ENCODE data around the gene ZBTB16. TPM values are rescaled to one million over a fixed set of nuclear protein-coding genes. Genes with fewer than 3 reads are reported as not detected.

ZBTB16 gene
- total and polyA plus RNA-seq, 2 of the 4 experiments (the other 2 are of a cell fraction) = not detected

DNA sequence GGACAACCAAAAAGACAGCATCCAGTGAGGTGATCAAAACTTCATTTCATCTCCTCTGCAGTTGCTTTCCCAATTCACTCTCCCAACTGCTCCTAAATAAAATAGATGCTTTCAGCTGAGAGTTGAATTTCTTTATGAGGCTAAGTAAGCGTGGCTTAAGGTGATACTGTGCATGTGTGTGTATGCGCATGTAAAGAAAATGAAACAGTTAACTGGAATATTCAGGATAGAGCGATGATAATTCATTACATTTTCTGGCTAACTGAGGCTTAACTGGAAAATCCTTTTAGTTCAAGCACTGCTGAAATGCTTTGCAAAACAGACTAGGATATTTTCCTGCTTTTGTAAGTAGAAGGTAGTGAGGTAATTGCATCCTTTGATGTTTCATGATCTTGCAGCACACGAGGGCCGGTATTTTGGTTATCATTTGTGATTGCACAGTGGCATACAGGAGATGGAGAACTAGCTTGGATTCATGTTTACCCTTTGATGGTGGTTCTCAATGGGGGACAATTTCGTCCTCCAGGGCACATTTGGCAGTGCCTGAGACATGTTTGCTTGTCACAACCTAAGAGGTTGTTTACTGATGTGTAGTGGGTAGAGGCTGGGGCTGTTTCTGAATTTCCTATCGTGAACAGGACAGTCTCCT lies 71.2 kb downstream of the ZBTB16 start:
- H2BK120ac ChIP-seq (ENCODE audit: low read depth, low read length) = no peak overlapping the region
- ChIA-PET POLR2A (ENCODE audit: unreplicated experiment) (no interaction called here), CTCF (no interaction called here)
- dilution Hi-C loops (cut with HindIII; ENCODE audit: low sequenced_read_pairs, unreplicated experiment) = no loop called here
- in situ Hi-C loops (cut with MboI; ENCODE audit: low sequenced_read_pairs) = no loop called here
- no TSS peak for BruUV-seq (replicated peaks)
- H3K23ac ChIP-seq (ENCODE audit: low read depth, low read length) = no peak overlapping the region
- no peak overlapping the region for H3K9ac ChIP-seq (ENCODE audit: low read depth, low read length)
- WGBS, 2 experiments (ENCODE audit: extremely low coverage in 2 of 2, insufficient read length in 1 of 2) = 64% methylated on average over 3 of the region's 7 CpGs; no CpG with 5 or more reads in 1 of the 2 experiments
- no peak overlapping the region for H4K5ac ChIP-seq (ENCODE audit: low read depth, low read length)
- H3K4ac ChIP-seq (ENCODE audit: low read depth, low read length) = no peak overlapping the region
- intact Hi-C loops (cut with micrococcal nuclease) = no loop called here
- TF ChIP-seq FOS (IDR thresholded peaks at IDR 0.05; ENCODE audit: low read depth, low read length) = no peak
- no peak for TF ChIP-seq RFX5 (IDR thresholded peaks at IDR 0.05; ENCODE audit: low read depth, low read length)
- TF ChIP-seq SMC3 (IDR thresholded peaks at IDR 0.05; ENCODE audit: low read depth, low read length) = no peak
- TF ChIP-seq MXI1 (IDR thresholded peaks at IDR 0.05; ENCODE audit: borderline replicate concordance, low read depth, low read length) = no peak
- TF ChIP-seq POLR2A (IDR thresholded peaks at IDR 0.05; ENCODE audit: low read depth, low read length) = no peak
- no peak for TF ChIP-seq BHLHE40 (IDR thresholded peaks at IDR 0.05; ENCODE audit: low read depth, low read length)
- TF ChIP-seq MAFK (IDR thresholded peaks at IDR 0.05; ENCODE audit: low read depth, low read length) = no peak
- TF ChIP-seq MAZ (IDR thresholded peaks at IDR 0.05; ENCODE audit: borderline replicate concordance, low read depth, low read length) = no peak
- no peak for TF ChIP-seq CEBPB (IDR thresholded peaks at IDR 0.05; ENCODE audit: low read depth, low read length)
- TF ChIP-seq CHD1 (IDR thresholded peaks at IDR 0.05; ENCODE audit: low read depth, low read length) = no peak
- TF ChIP-seq NFE2L2 (IDR thresholded peaks at IDR 0.05; ENCODE audit: low read depth, low read length) = no peak
- TF ChIP-seq, protein P1, sequence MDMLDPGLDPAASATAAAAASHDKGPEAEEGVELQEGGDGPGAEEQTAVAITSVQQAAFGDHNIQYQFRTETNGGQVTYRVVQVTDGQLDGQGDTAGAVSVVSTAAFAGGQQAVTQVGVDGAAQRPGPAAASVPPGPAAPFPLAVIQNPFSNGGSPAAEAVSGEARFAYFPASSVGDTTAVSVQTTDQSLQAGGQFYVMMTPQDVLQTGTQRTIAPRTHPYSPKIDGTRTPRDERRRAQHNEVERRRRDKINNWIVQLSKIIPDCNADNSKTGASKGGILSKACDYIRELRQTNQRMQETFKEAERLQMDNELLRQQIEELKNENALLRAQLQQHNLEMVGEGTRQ (IDR thresholded peaks at IDR 0.05; ENCODE audit: low read depth, low read length) = no peak
- no peak for TF ChIP-seq RAD21 (IDR thresholded peaks at IDR 0.05; ENCODE audit: low read length)
- TF ChIP-seq RCOR1 (IDR thresholded peaks at IDR 0.05; ENCODE audit: insufficient replicate concordance, low read length) = no peak
- TF ChIP-seq, protein P2, sequence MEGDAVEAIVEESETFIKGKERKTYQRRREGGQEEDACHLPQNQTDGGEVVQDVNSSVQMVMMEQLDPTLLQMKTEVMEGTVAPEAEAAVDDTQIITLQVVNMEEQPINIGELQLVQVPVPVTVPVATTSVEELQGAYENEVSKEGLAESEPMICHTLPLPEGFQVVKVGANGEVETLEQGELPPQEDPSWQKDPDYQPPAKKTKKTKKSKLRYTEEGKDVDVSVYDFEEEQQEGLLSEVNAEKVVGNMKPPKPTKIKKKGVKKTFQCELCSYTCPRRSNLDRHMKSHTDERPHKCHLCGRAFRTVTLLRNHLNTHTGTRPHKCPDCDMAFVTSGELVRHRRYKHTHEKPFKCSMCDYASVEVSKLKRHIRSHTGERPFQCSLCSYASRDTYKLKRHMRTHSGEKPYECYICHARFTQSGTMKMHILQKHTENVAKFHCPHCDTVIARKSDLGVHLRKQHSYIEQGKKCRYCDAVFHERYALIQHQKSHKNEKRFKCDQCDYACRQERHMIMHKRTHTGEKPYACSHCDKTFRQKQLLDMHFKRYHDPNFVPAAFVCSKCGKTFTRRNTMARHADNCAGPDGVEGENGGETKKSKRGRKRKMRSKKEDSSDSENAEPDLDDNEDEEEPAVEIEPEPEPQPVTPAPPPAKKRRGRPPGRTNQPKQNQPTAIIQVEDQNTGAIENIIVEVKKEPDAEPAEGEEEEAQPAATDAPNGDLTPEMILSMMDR (conservative IDR thresholded peaks at IDR 0.05; ENCODE audit: low read depth, low read length) = no peak
- TF ChIP-seq, protein P3, sequence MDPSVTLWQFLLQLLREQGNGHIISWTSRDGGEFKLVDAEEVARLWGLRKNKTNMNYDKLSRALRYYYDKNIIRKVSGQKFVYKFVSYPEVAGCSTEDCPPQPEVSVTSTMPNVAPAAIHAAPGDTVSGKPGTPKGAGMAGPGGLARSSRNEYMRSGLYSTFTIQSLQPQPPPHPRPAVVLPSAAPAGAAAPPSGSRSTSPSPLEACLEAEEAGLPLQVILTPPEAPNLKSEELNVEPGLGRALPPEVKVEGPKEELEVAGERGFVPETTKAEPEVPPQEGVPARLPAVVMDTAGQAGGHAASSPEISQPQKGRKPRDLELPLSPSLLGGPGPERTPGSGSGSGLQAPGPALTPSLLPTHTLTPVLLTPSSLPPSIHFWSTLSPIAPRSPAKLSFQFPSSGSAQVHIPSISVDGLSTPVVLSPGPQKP (IDR thresholded peaks at IDR 0.05; ENCODE audit: borderline replicate concordance, low read depth, low read length) = no peak
- no peak overlapping the region for H2AFZ ChIP-seq (replicated peaks; ENCODE audit: low read length, poor library complexity)
- no peak overlapping the region for H4K91ac ChIP-seq (ENCODE audit: insufficient read depth, low read depth, low read length)
- no peak overlapping the region for H2AK5ac ChIP-seq (ENCODE audit: low read depth, low read length)
- H3K4me2 ChIP-seq (ENCODE audit: low read depth, low read length) = no peak overlapping the region
- no peak overlapping the region for H2BK5ac ChIP-seq (ENCODE audit: low read depth, low read length, poor library complexity, severe bottlenecking)
- no peak overlapping the region for H3K27ac ChIP-seq (ENCODE audit: insufficient read depth, low read length)
- ATAC-seq (ENCODE audit: low read depth) (no peak), DNase-seq (no peak)
- no peak overlapping the region for H4K8ac ChIP-seq (ENCODE audit: low read depth in 2 of 2, low read length in 2 of 2)
- no peak overlapping the region for H2BK15ac ChIP-seq (ENCODE audit: low read depth, low read length)
- H3K36me3 ChIP-seq (ENCODE audit: control insufficient read depth, insufficient read depth, low read length) = no peaks in the 10 kb centered on the region
- no peaks in the 10 kb centered on the region for H3K9me3 ChIP-seq (ENCODE audit: control insufficient read depth, insufficient read depth, low read length)
- H3K18ac ChIP-seq (ENCODE audit: low read depth, low read length) = no peak overlapping the region
- H3K56ac ChIP-seq (ENCODE audit: extremely low read depth, insufficient read depth, low read length) = no peak overlapping the region
- no peaks in the 10 kb centered on the region for H3K9me1 ChIP-seq (ENCODE audit: insufficient read depth, low read length)
- no peaks in the 10 kb centered on the region for H4K20me1 ChIP-seq (ENCODE audit: insufficient read depth, low read length)
- H3K4me3 ChIP-seq (ENCODE audit: insufficient read depth, low read depth, low read length) = no peak overlapping the region
- H3K14ac ChIP-seq (replicated peaks; ENCODE audit: low read depth, low read length) = no peak overlapping the region
- no peak overlapping the region for H2AK9ac ChIP-seq (replicated peaks; ENCODE audit: low read depth, low read length, poor library complexity)
- H2BK20ac ChIP-seq (ENCODE audit: low read depth, low read length) = no peak overlapping the region
- H3K79me1 ChIP-seq (ENCODE audit: low read depth in 1 of 2, low read length in 2 of 2) = no peaks in the 10 kb centered on the region
- H3K4me1 ChIP-seq (ENCODE audit: control insufficient read depth, insufficient read depth, low read length) = no peaks in the 10 kb centered on the region
- H3K27me3 ChIP-seq (ENCODE audit: control insufficient read depth, insufficient read depth, low read length) = peaks cover 8% of the 10 kb centered on the region

All from IMR-90 (cell line).